ENCODE data around the gene RRM2.

Gene RRM2

GRCh38 chr2:10148268-10148667, 25.7 kb downstream of the RRM2 start:
- in situ Hi-C loops (cut with HindIII; ENCODE audit: low sequenced_read_pairs) = no loop called here

- in situ Hi-C loops (cut with HindIII; ENCODE audit: low sequenced_read_pairs) = no loop called here
Observed at GRCh38 chr2:10149635-10150034, 27.1 kb downstream of the RRM2 start.

GRCh38 chr2:10150436-10150835, 27.9 kb downstream of the RRM2 start:
- in situ Hi-C loops (cut with HindIII; ENCODE audit: low sequenced_read_pairs) = no loop called here

GRCh38 chr2:10151462-10151861, 28.9 kb downstream of the RRM2 start:
- in situ Hi-C loops (cut with HindIII; ENCODE audit: low sequenced_read_pairs) = no loop called here

- in situ Hi-C loops (cut with HindIII; ENCODE audit: low sequenced_read_pairs) = no loop called here
Observed at GRCh38 chr2:10157293-10157692, 34.8 kb downstream of the RRM2 start.

- in situ Hi-C loops (cut with HindIII; ENCODE audit: low sequenced_read_pairs) = no loop called here
Observed at GRCh38 chr2:10158681-10159080, 36.1 kb downstream of the RRM2 start.

GRCh38 chr2:10159086-10159485, 36.5 kb downstream of the RRM2 start:
- in situ Hi-C loops (cut with HindIII; ENCODE audit: low sequenced_read_pairs) = no loop called here

GRCh38 chr2:10159581-10160131, 37.1 kb downstream of the RRM2 start:
- in situ Hi-C loops (cut with HindIII; ENCODE audit: low sequenced_read_pairs) = no loop called here

- in situ Hi-C loops (cut with HindIII; ENCODE audit: low sequenced_read_pairs) = no loop called here
Observed at GRCh38 chr2:10160203-10160955, 37.8 kb downstream of the RRM2 start.

- in situ Hi-C loops (cut with HindIII; ENCODE audit: low sequenced_read_pairs) = no loop called here
Observed at GRCh38 chr2:10161206-10161931, 38.8 kb downstream of the RRM2 start.

- in situ Hi-C loops (cut with HindIII; ENCODE audit: low sequenced_read_pairs) = no loop called here
Observed at GRCh38 chr2:10161961-10162441, 39.5 kb downstream of the RRM2 start.

- in situ Hi-C loops (cut with HindIII; ENCODE audit: low sequenced_read_pairs) = no loop called here
Observed at GRCh38 chr2:10162586-10163497, 40.3 kb downstream of the RRM2 start.

GRCh38 chr2:10163498-10164486, 41.3 kb downstream of the RRM2 start:
- in situ Hi-C loops (cut with HindIII; ENCODE audit: low sequenced_read_pairs) = no loop called here

GRCh38 chr2:10164601-10165000, 42.1 kb downstream of the RRM2 start:
- in situ Hi-C loops (cut with HindIII; ENCODE audit: low sequenced_read_pairs) = no loop called here

GRCh38 chr2:10165282-10165681, 42.7 kb downstream of the RRM2 start:
- in situ Hi-C loops (cut with HindIII; ENCODE audit: low sequenced_read_pairs) = no loop called here

GRCh38 chr2:10165861-10166675, 43.5 kb downstream of the RRM2 start:
- in situ Hi-C loops (cut with HindIII; ENCODE audit: low sequenced_read_pairs) = no loop called here

GRCh38 chr2:10166676-10167292, 44.2 kb downstream of the RRM2 start:
- in situ Hi-C loops (cut with HindIII; ENCODE audit: low sequenced_read_pairs) = no loop called here

GRCh38 chr2:10167316-10167715, 44.8 kb downstream of the RRM2 start:
- in situ Hi-C loops (cut with HindIII; ENCODE audit: low sequenced_read_pairs) = no loop called here
